AG09319 (cell line): ENCODE data around the gene NFATC2.

Source experiments
- DNase-seq: peaks from one replicate; pipeline ENCODE4 v3.0.0-alpha.2; 2010; ENCODE audit warnings: low read depth; ENCODE audit errors: extremely low read depth
- TF ChIP-seq, protein P1 (sequence below): IDR thresholded peaks from 2 replicates; pipeline ENCODE4 v1.5.1; 2011; ENCODE audit warnings: low read depth, mild to moderate bottlenecking, inconsistent platforms, low read length, moderate library complexity

The NFATC2 gene

DNA sequence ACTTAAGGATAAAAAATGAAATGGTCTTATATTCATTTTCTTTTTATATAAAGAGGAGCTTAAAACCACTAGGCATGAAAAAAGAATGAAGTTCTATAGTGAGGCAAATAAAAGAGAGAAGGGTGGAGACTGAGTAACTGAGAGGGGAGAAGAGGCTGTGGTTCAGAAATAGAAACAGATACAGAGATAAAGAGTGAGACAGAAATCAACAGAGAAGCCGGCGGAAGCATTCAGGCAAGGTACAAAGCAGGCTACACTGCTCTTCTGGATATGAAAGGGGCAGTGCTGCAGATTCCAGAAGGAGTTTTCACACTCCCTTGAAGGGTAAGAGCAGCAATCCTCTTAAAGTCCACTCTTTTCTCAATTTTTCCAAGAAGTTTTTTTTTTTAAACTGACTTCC lies 29.9 kb downstream of the NFATC2 start:
- TF ChIP-seq, protein P1, sequence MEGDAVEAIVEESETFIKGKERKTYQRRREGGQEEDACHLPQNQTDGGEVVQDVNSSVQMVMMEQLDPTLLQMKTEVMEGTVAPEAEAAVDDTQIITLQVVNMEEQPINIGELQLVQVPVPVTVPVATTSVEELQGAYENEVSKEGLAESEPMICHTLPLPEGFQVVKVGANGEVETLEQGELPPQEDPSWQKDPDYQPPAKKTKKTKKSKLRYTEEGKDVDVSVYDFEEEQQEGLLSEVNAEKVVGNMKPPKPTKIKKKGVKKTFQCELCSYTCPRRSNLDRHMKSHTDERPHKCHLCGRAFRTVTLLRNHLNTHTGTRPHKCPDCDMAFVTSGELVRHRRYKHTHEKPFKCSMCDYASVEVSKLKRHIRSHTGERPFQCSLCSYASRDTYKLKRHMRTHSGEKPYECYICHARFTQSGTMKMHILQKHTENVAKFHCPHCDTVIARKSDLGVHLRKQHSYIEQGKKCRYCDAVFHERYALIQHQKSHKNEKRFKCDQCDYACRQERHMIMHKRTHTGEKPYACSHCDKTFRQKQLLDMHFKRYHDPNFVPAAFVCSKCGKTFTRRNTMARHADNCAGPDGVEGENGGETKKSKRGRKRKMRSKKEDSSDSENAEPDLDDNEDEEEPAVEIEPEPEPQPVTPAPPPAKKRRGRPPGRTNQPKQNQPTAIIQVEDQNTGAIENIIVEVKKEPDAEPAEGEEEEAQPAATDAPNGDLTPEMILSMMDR: no peak
- no peak for DNase-seq

DNA sequence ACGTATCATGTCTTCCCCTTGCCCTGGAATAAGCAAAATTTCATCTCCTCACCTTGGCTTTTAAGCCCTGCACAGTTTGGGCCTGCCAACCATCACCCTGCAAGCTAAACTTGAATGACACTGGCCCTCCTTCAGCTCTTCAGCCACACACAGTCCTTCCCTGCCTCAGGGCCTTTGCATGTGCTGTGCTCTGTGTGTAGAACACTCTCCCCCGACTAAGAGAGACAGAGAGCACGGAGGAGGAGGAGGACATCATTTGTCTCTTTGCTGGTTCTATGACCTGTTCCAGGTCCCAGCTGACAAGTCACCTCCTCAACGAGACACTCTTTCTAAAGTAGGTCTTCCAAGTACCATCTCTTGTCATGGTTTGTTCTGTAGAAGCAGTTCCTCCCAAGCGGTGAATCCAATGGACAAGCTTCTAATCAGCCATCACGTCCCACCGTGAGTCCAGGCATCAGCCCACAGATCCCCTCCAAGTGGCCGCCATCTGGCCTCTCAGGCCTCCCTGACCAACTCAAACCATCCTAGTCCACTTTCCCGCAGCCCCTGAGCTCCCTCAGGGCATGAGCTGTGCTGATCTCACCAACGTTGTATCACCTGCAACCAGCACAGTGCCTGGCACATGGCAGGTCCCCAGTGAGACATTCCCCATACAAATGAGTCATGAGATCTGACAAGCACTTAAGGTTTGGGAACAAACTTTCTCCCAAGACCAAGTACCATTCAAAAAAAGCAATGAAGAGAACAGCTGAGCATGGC lies 30.5 kb downstream of the NFATC2 start:
- TF ChIP-seq, protein P1: no peak
- DNase-seq: no peak

DNA sequence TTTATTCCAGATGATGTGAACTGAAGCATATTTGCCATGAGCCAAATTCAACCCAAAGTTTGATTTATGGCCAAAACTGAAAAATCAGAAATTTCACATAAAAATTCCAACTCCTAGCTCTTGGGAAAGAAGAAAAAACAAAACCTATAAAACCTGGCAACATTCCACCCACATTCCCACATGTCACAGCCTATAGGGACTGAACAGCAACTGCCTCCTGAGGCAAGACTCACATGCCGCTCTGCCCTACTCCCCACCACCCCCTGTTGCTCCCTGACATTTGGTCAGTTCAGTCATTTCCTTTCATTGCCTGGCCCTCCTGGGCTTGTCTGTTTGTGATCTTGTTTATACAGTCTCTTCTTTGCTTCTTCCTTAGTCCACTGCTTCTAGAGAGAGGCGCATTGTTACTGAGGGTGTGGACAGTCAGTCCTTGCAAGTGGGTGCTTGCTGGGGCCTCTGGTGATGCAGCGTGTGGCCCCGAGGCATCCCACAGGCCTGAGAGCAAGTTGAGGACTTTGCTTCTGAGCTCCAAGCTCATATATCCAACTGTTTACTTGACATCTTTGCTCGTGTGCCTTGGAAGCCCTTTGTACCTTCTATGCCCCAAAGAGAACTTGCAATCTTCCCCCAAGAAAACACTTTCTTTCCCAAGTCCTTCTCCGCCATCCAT lies 31.4 kb downstream of the NFATC2 start:
- peak; percentile 31 for DNase-seq

DNA sequence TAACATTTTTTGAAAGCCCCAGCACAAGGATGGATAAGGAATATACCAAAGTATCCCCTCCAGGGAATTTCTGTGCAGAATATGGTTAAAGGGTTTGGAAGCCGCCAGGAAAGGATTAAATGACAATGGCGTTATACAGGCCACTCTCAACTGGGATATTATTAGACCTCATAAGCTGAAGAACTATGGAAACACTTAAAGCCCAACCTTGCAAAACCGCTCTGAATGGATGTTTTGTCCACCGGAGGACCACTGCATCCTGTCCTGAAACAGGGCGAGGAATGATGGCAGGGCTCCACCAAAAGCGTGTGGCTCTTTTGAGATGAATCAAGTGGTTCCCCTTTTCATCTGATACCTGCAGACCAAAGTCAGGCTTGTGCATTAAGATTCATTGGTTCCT lies 32.4 kb downstream of the NFATC2 start:
- TF ChIP-seq, protein P1: no peak
- no peak for DNase-seq

More for the DNA sequence above, 31.4 kb downstream of the NFATC2 start:
- TF ChIP-seq, protein P1: no peak

DNA sequence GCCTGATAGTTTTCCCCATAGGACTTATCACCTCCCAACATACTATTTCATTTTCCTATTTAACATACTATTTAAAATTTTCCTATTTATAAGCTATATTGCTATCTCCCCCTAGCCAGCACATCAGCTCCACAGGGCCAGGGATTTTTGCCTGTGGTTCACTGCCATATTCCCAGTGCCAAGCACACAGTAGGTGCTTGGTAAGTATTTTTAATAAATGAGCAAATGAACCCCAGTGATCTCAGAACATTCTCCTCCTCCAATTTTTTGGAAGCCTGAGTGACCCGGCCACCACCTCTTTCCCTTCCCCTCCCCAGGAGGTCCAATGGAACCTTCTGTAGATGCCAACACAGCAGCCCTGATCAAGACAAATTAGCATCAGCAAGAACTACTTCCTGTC lies 33.3 kb downstream of the NFATC2 start:
- no peak for DNase-seq
- TF ChIP-seq, protein P1: no peak

DNA sequence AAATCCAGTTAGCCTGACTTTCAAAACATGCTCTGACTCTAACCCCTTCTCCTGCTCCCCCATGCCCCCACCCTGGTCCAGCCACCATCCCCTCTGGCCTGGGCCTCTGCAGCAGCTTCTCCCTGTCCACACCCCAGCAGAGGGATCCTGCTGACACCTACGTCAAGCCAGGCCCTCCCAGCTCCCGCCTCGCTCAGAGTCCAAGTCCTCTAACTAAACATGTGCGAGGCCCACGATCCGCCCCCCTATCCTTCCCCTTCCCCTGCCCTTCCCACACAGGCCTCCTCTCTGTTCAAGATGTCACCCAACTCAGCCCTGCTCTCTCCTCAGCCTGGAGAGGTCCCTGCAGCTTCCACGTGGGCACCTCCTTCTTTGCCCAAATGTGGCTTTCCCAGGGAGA lies 33.7 kb downstream of the NFATC2 start:
- TF ChIP-seq, protein P1: no peak
- no peak for DNase-seq

DNA sequence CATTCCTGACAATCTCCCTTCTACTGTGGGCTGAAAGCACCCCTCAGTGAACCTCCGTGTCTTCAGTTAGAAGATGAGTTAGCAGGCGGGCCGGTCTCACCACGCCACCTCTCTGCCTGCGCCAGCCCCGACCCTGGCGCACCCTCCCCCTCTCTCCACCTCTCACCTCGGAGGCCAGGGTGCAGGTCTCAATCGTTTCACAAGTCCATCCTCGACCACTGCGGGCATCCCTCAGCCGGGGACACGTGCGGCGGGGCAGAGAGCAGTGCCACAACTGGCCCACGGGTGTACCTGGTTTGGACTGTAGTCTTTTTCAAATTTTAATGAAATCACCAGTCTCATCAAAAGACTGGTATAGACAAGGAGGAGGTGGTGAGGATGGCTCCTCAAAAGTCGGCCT lies 34.4 kb downstream of the NFATC2 start:
- DNase-seq: no peak
- TF ChIP-seq, protein P1: no peak
